Measurements from ENCODE around the gene PJA2.
"Not testable (repeated sequence)": the region's sequence is repeated elsewhere in the genome, so short reads cannot be mapped to it uniquely, and the experiment has no call there.

Gene PJA2

DNA sequence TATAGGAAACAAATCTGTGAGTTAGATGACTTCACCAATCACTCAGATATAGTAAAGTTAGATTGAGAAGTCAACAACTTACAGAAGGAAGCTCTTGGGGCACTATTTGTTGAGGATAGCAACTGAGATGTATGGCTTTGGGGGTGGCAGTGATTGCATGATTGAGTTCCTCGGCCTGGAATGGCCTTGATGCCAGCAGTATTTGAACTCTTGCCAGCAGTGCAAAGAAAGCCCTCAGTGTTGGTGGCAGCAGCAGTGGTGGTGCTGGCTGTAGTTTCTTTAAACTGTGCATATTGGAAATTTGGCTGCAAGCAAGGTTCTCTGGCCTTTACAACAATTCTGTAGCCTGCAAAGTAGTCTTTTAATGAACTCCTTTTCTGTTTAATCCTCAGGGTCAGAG is 41.4 kb upstream of the PJA2 start:
- H3K27ac ChIP-seq: no peak overlapping the region
- no peak for TF ChIP-seq CTCF (IDR thresholded peaks at IDR 0.05)

DNA sequence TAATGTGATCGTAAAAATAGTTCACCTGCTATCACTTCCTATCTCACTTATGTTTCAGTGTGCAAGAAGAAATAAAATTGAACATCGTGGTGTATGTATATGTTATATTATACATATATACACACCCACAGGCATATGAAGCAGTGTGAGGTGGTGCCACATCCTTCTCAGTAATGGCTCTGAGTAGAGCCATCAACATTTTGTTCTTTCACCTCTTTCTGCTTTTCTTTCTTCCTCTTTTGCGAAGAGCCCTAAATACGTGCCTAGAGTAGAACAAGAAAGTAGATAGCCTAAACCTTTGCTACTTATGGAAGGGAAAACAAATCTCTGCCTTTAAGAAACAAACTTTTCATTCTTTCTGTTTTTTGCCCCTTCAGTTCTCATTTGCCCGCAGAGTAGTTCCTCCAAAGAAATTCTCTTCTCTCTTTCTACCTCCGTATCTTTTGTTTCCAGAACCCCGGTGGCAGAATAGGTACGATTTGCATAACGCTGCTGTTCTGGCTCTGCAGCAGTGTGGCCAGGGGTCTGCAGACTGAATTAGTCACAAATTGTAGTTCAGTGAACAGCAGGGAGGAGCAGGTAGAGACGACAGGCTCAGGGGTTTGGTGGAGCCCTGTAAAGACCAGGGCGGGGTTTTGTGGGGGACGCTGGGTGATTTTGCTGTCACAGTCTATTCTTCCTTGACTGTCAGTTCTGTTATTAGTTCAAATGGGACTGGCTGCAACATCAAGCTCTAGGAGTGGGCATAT is 40.5 kb upstream of the PJA2 start:
- H3K4me1 ChIP-seq (ENCODE audit: control insufficient read depth in 1 of 2, insufficient read depth in 1 of 2, low read depth in 1 of 2, low read length in 1 of 2): peaks cover 0 to 8% of the 10 kb centered on the region in 2 experiments

More for the DNA sequence above, 41.4 kb upstream of the PJA2 start:
- peaks cover 0 to 8% of the 10 kb centered on the region in 2 experiments for H3K4me1 ChIP-seq (ENCODE audit: control insufficient read depth in 1 of 2, insufficient read depth in 1 of 2, low read depth in 1 of 2, low read length in 1 of 2)
- no peaks in the 10 kb centered on the region for H3K27me3 ChIP-seq
- no peaks in the 10 kb centered on the region for H3K36me3 ChIP-seq
- H3K9me3 ChIP-seq: no peaks in the 10 kb centered on the region
- H3K4me3 ChIP-seq (ENCODE audit: low read depth in 1 of 2, low read length in 1 of 2): no peak overlapping the region

DNA sequence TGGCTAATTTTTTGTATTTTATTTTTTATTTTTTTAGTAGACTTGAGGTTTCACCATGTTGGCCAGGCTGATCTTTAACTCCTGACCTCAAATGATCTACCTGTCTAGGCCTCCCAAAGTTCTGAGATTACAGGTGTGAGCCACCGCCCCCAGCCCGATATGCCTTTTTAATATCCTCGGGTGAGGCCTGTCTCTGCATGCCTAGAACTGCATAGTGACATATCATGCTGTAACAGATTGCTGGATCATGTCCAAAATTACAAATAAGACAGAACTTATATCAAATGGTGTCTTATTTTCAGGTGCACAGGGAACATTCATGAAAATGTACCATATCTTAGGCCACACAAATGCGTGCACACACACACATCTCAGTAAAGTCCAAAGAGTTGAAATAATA is 39.1 kb upstream of the PJA2 start:
- no peak for TF ChIP-seq CTCF (IDR thresholded peaks at IDR 0.05)

More for the DNA sequence above, 40.5 kb upstream of the PJA2 start:
- no peaks in the 10 kb centered on the region for H3K36me3 ChIP-seq
- H3K27me3 ChIP-seq: no peaks in the 10 kb centered on the region
- H3K4me3 ChIP-seq (ENCODE audit: low read depth in 1 of 2, low read length in 1 of 2): no peak overlapping the region
- H3K27ac ChIP-seq: no peak overlapping the region
- no peaks in the 10 kb centered on the region for H3K9me3 ChIP-seq
- no peak for TF ChIP-seq CTCF (IDR thresholded peaks at IDR 0.05)

DNA sequence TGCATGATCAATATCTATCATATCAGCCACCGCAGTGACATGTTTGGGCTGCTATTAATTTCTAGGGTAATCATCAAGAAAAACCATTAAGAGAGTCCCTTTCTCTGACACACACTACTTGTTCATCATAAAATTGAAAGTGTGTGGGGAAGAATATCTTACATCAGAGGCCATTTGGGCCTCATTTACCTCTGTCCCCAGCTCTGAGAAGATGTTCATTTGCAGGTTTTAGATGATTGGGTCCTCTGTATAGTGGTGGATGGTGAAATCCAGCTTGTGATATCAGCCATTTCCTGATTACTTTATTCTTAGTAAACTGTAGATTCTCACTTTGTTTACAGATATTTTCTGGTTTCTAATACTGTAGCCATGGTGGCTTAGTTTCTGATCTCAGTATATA is 29.8 kb upstream of the PJA2 start:
- Histone ChIP-seq H3K9me3 (no peaks in the 10 kb centered on the region), H3K4me1 (ENCODE audit: control insufficient read depth in 1 of 2, insufficient read depth in 1 of 2, low read depth in 1 of 2, low read length in 1 of 2) (no peaks in the 10 kb centered on the region), H3K27ac (no peak overlapping the region), H3K36me3 (no peaks in the 10 kb centered on the region), H3K27me3 (no peaks in the 10 kb centered on the region), H3K4me3 (ENCODE audit: low read depth in 1 of 2, low read length in 1 of 2) (no peak overlapping the region)
- no peak for TF ChIP-seq CTCF (IDR thresholded peaks at IDR 0.05)

More for the DNA sequence above, 39.1 kb upstream of the PJA2 start:
- H3K27ac ChIP-seq: no peak overlapping the region
- H3K4me1 ChIP-seq (ENCODE audit: control insufficient read depth in 1 of 2, insufficient read depth in 1 of 2, low read depth in 1 of 2, low read length in 1 of 2): peaks cover 0 to 8% of the 10 kb centered on the region in 2 experiments
- no peaks in the 10 kb centered on the region for H3K27me3 ChIP-seq
- no peaks in the 10 kb centered on the region for H3K9me3 ChIP-seq
- H3K36me3 ChIP-seq: no peaks in the 10 kb centered on the region
- H3K4me3 ChIP-seq (ENCODE audit: low read depth in 1 of 2, low read length in 1 of 2): no peak overlapping the region

- Histone ChIP-seq H3K27ac (no peak overlapping the region), H3K27me3 (no peaks in the 10 kb centered on the region), H3K9me3 (no peaks in the 10 kb centered on the region), H3K4me3 (ENCODE audit: low read depth in 1 of 2, low read length in 1 of 2) (no peak overlapping the region), H3K4me1 (ENCODE audit: control insufficient read depth in 1 of 2, insufficient read depth in 1 of 2, low read depth in 1 of 2, low read length in 1 of 2) (no peaks in the 10 kb centered on the region), H3K36me3 (no peaks in the 10 kb centered on the region)
- no peak for TF ChIP-seq CTCF (IDR thresholded peaks at IDR 0.05)
Observed at GRCh38 chr5:109426075-109426474, 16.3 kb upstream of the PJA2 start.

DNA sequence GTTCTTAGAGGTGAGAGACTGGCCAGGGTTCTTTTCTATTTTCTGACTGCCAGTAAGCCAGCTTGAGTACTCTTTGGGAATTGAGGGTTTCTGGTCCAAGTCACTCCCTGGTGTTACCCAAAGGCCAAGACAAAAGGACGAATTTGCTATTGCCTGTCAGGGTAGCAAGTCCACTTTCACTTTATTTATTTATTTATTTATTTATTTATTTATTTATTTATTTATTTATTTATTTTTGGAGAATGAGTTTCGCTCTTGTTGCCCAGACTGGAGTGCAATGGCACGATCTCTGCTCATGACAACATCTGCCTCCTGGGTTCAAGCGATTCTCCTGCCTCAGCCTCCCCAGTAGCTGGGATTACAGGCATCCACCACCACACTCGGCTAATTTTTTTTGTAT is 15.7 kb upstream of the PJA2 start:
- H3K27ac ChIP-seq; H3K4me3 ChIP-seq (ENCODE audit: low read depth in 1 of 2, low read length in 1 of 2); H3K27me3 ChIP-seq; H3K36me3 ChIP-seq; H3K9me3 ChIP-seq; H3K4me1 ChIP-seq (ENCODE audit: control insufficient read depth in 1 of 2, insufficient read depth in 1 of 2, low read depth in 1 of 2, low read length in 1 of 2): not testable (repeated sequence)

Data from neutrophil (primary cell).